SK-N-SH (cell line): ENCODE results near the gene SATL1. TPM values are rescaled to one million over a fixed set of nuclear protein-coding genes. Genes with fewer than 3 reads are reported as not detected.

Source experiments
- CTCF ChIA-PET: fragments of 300-600, 350-600 bp; formaldehyde crosslinking; extraction: SDS; loops from one replicate; lab custom pipeline; 2021; lab: Yijun Ruan, JAX
- POLR2A ChIA-PET: fragments of 350-600 bp; sonication (Branson Sonifier 250); formaldehyde crosslinking; extraction: SDS; loops from one replicate; lab custom pipeline; 2020; ENCODE audit warnings: antibody characterized with exemption, inconsistent platforms; lab: Yijun Ruan, JAX
- DNase-seq: peaks from one replicate; pipeline ENCODE4 v3.0.0; 2012
- H2AFZ ChIP-seq: fragments of 200-600 bp; sonication (generic); 2 replicates; pipeline ENCODE4 v1.8.1; 2016; ENCODE audit warnings: antibody characterized with exemption, mild to moderate bottlenecking, low read depth
- H3F3A ChIP-seq: fragments of 200-600 bp; sonication (generic); replicated peaks from 2 replicates; pipeline ENCODE3; 2016; ENCODE audit warnings: antibody characterized with exemption, mild to moderate bottlenecking; ENCODE audit not compliant: insufficient read depth
- H3K27ac ChIP-seq, 2 experiments: fragments of 200-500 bp in 1 of 2; fragments of 200-600 bp in 1 of 2; sonication (Bioruptor generic) in 1 of 2; sonication (generic), shearing (Covaris generic) in 1 of 2; 2 replicates each; pipeline versions ENCODE4 v1.5.1 to v1.6.1; 2014 to 2016; ENCODE audit warnings: low read depth in 2 of 2, inconsistent platforms in 1 of 2, low read length in 1 of 2, mild to moderate bottlenecking in 1 of 2, mixed read lengths in 1 of 2
- H3K27me3 ChIP-seq: fragments of 200-600 bp; sonication (generic), shearing (Covaris generic); 2 replicates; pipeline ENCODE4 v1.6.1; 2016; ENCODE audit warnings: mixed run types; ENCODE audit not compliant: insufficient read depth
- H3K36me3 ChIP-seq, 2 experiments: fragments of 200-500 bp in 1 of 2; fragments of 200-600 bp in 1 of 2; sonication (Bioruptor generic) in 1 of 2; sonication (generic) in 1 of 2; replicated peaks in 1 of 2; 2 replicates each; pipeline versions ENCODE3 to v1.5.1; 2014 to 2016; ENCODE audit warnings: low read length in 1 of 2, mild to moderate bottlenecking in 1 of 2; ENCODE audit not compliant: insufficient read depth in 2 of 2, control insufficient read depth in 1 of 2
- H3K4me1 ChIP-seq, 2 experiments: fragments of 200-500 bp in 1 of 2; fragments of 200-600 bp in 1 of 2; sonication (Bioruptor generic) in 1 of 2; sonication (generic), shearing (Covaris generic) in 1 of 2; 2 replicates each; pipeline versions ENCODE4 v1.5.1 to v1.6.1; 2014 to 2016; ENCODE audit warnings: low read depth in 1 of 2, low read length in 1 of 2, mixed run types in 1 of 2; ENCODE audit not compliant: insufficient read depth in 2 of 2, control insufficient read depth in 1 of 2
- H3K4me2 ChIP-seq: fragments of 200-600 bp; sonication (generic), shearing (Covaris generic); 2 replicates; pipeline ENCODE4 v1.6.1; 2017; ENCODE audit warnings: mixed run types
- H3K4me3 ChIP-seq, 2 experiments: fragments of 200-500 bp in 1 of 2; fragments of 200-600 bp in 1 of 2; sonication (Bioruptor generic) in 1 of 2; sonication (generic), shearing (Covaris generic) in 1 of 2; 2 replicates each; pipeline versions ENCODE4 v1.5.1 to v1.8.1; 2014 to 2016; ENCODE audit warnings: low read depth in 2 of 2, inconsistent platforms in 1 of 2, low read length in 1 of 2, mild to moderate bottlenecking in 1 of 2, mixed read lengths in 1 of 2, moderate library complexity in 1 of 2
- H3K79me2 ChIP-seq: fragments of 200-600 bp; sonication (generic); 2 replicates; pipeline ENCODE4 v1.8.1; 2017; ENCODE audit warnings: mild to moderate bottlenecking; ENCODE audit not compliant: insufficient read depth
- H3K9ac ChIP-seq: fragments of 200-600 bp; sonication (generic); 2 replicates; pipeline ENCODE4 v1.6.1; 2017; ENCODE audit warnings: mixed run types
- H3K9me2 ChIP-seq: fragments of 200-600 bp; sonication (generic); 2 replicates; pipeline ENCODE4 v1.6.1; 2017; ENCODE audit warnings: mixed run types
- H3K9me3 ChIP-seq: fragments of 200-600 bp; sonication (generic); 2 replicates; pipeline ENCODE4 v1.6.1; 2017; ENCODE audit warnings: mixed run types, mild to moderate bottlenecking, moderate library complexity
- H4K20me1 ChIP-seq: fragments of 200-600 bp; sonication (generic); 2 replicates; pipeline ENCODE4 v1.6.1; 2017; ENCODE audit warnings: mild to moderate bottlenecking, mixed run types; ENCODE audit not compliant: insufficient read depth
- CHD2 ChIP-seq: fragments of 150-350 bp; IDR thresholded peaks from 2 replicates; pipeline ENCODE4 v1.6.1; 2018; ENCODE audit warnings: low read length; ENCODE audit not compliant: partially characterized antibody
- EP300 ChIP-seq, 2 experiments: IDR thresholded peaks; 2 replicates each; pipeline versions ENCODE4 v1.4.0 to v1.6.1; 2012; ENCODE audit warnings: borderline replicate concordance in 1 of 2, low read depth in 1 of 2, low read length in 1 of 2
- FOSL2 ChIP-seq: IDR thresholded peaks from 2 replicates; pipeline ENCODE4 v1.4.0; 2012; ENCODE audit warnings: low read depth, mild to moderate bottlenecking, moderate library complexity, borderline replicate concordance
- FOXJ3 ChIP-seq: sonication (generic); formaldehyde crosslinking; IDR thresholded peaks from 2 replicates; pipeline ENCODE4 v1.5.1; 2020; ENCODE audit warnings: mild to moderate bottlenecking, missing genetic modification reagents
- GABPA ChIP-seq: IDR thresholded peaks from 2 replicates; pipeline ENCODE4 v1.4.0; 2012; ENCODE audit warnings: low read depth, mild to moderate bottlenecking
- GATA2 ChIP-seq: sonication (generic); formaldehyde crosslinking; IDR thresholded peaks from 2 replicates; pipeline ENCODE4 v1.5.0; 2020; ENCODE audit warnings: mild to moderate bottlenecking, missing genetic modification reagents
- MEF2A ChIP-seq: IDR thresholded peaks from 2 replicates; pipeline ENCODE4 v1.4.0; 2012; ENCODE audit warnings: low read depth, borderline replicate concordance
- MXI1 ChIP-seq: IDR thresholded peaks from 2 replicates; pipeline ENCODE4 v1.6.1; 2012; ENCODE audit warnings: mild to moderate bottlenecking, low read depth, low read length, improper control_type of control experiment
- NRF1 ChIP-seq: IDR thresholded peaks from 2 replicates; pipeline ENCODE4 v1.6.1; 2012; ENCODE audit warnings: low read depth, mild to moderate bottlenecking, low read length
- RAD21 ChIP-seq: IDR thresholded peaks from 2 replicates; pipeline ENCODE4 v1.6.1; 2012; ENCODE audit warnings: mild to moderate bottlenecking, low read length
- RCOR1 ChIP-seq: fragments of 150-350 bp; IDR thresholded peaks from 2 replicates; pipeline ENCODE4 v1.6.1; 2017; ENCODE audit warnings: antibody characterized with exemption, low read length
- RFX5 ChIP-seq: IDR thresholded peaks from 2 replicates; pipeline ENCODE4 v1.6.1; 2012; ENCODE audit warnings: mild to moderate bottlenecking, improper control_type of control experiment, low read length
- TCF12 ChIP-seq: IDR thresholded peaks from 2 replicates; pipeline ENCODE4 v1.4.0; 2012
- TEAD4 ChIP-seq: IDR thresholded peaks from 2 replicates; pipeline ENCODE4 v1.4.0; 2012; ENCODE audit warnings: mild to moderate bottlenecking, borderline replicate concordance; ENCODE audit not compliant: insufficient read depth
- YY1 ChIP-seq: IDR thresholded peaks from 2 replicates; pipeline ENCODE4 v1.4.0; 2012; ENCODE audit warnings: low read depth, mild to moderate bottlenecking
- WGBS: methylation state at CpG from one replicate; pipeline ENCODE4 v1.1.6; 2017; ENCODE audit warnings: low lambda C conversion rate; 5-methylcytosine and 5-hydroxymethylcytosine counted together
- polyA plus RNA-seq, 3 experiments: library from polyadenylated mRNA; depleted of rRNA; stranded (reverse); fragments of >200 nt; gene quantifications; 2 replicates each; pipeline ENCODE4 v1.2.3, GENCODE V29; 2012
- TF ChIP-seq, protein P1 (sequence below): IDR thresholded peaks from 2 replicates; pipeline ENCODE4 v1.6.1; 2012; ENCODE audit warnings: mild to moderate bottlenecking, low read depth, low read length, moderate library complexity
- TF ChIP-seq, protein P2 (sequence below): IDR thresholded peaks from 2 replicates; pipeline ENCODE4 v1.4.0; 2012; ENCODE audit warnings: low read depth, borderline replicate concordance
- TF ChIP-seq, protein P3 (sequence below): IDR thresholded peaks from 2 replicates; pipeline ENCODE4 v1.4.0; 2012; ENCODE audit warnings: low read depth
- TF ChIP-seq, protein P4 (sequence below): IDR thresholded peaks from 2 replicates; pipeline ENCODE4 v1.4.0; 2012; ENCODE audit warnings: low read depth, borderline replicate concordance
- TF ChIP-seq, protein P5 (sequence below): fragments of 200-600 bp; sonication (generic); IDR thresholded peaks from 2 replicates; pipeline ENCODE4 v1.6.1; 2017; ENCODE audit warnings: antibody characterized with exemption, mild to moderate bottlenecking, moderate library complexity

The SATL1 gene
- polyA plus RNA-seq, 1 of the 3 experiments (the other 2 are of a cell fraction): not detected

DNA sequence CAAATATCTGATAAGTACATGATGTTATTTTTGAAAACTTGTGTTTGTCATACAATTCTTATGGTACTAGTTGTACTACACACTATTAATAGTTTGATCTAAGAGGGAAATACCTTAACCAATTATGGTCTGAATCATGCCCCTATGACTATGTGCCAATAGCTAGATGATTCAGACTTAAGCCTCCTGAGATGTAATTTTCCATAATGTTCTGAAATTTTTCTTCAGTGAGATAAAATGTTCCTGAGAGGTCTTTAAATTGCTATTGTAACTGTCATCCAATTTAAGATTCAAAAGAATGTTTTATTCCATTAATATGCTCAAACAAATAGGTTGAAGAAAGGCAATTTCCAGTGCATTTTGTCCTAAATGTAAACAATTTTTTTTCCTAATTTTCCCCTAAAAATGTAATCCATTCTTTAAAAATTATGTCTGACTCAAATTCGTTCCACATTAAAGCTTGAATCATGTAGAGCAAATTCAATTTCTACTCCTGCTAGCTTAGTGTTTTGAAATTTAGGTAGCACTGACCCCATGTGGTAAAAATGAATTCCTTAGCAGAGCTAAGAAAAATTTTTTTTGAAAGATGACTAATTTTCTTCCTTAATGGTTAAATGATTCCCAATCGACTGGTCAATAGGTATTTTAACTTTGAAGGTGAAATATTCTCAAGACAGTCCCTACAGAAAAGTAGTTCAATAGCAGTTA is 190.8 kb downstream of the SATL1 start (continued):
- peak; percentile 88 for TF ChIP-seq MEF2A
- TF ChIP-seq EP300 (IDR thresholded peaks at IDR 0.05; ENCODE audit: borderline replicate concordance in 1 of 2, low read depth in 1 of 2, low read length in 1 of 2): peak in 1 of 2 experiments; percentile 75; a peak in 2 of 4 replicates
- TF ChIP-seq TCF12: peak; percentile 63
- TF ChIP-seq FOSL2: peak; percentile 97
- no peak for TF ChIP-seq RCOR1
- no peak for TF ChIP-seq CHD2
- no peak for TF ChIP-seq NRF1
- TF ChIP-seq, protein P1, sequence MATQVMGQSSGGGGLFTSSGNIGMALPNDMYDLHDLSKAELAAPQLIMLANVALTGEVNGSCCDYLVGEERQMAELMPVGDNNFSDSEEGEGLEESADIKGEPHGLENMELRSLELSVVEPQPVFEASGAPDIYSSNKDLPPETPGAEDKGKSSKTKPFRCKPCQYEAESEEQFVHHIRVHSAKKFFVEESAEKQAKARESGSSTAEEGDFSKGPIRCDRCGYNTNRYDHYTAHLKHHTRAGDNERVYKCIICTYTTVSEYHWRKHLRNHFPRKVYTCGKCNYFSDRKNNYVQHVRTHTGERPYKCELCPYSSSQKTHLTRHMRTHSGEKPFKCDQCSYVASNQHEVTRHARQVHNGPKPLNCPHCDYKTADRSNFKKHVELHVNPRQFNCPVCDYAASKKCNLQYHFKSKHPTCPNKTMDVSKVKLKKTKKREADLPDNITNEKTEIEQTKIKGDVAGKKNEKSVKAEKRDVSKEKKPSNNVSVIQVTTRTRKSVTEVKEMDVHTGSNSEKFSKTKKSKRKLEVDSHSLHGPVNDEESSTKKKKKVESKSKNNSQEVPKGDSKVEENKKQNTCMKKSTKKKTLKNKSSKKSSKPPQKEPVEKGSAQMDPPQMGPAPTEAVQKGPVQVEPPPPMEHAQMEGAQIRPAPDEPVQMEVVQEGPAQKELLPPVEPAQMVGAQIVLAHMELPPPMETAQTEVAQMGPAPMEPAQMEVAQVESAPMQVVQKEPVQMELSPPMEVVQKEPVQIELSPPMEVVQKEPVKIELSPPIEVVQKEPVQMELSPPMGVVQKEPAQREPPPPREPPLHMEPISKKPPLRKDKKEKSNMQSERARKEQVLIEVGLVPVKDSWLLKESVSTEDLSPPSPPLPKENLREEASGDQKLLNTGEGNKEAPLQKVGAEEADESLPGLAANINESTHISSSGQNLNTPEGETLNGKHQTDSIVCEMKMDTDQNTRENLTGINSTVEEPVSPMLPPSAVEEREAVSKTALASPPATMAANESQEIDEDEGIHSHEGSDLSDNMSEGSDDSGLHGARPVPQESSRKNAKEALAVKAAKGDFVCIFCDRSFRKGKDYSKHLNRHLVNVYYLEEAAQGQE: no peak

DNA sequence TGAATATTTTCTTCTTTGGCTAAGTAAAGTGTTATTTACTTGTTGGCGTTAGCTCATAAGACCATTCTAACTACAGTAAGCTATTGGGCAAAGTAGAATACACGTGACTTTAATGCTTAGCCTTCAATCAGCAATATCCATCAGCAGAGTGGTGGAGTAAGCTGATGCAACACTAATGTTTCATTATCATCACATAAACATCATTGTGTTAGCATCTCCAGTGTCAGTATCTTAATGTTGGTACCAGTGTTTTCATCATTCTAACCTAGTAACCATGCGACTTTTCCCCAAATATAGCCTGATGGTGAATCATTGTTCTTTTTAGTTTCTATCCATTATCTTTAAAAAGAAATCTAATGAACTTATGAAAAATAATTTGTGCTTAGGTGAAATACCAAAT is 191.4 kb downstream of the SATL1 start:
- Histone ChIP-seq H3K4me3 (no peak overlapping the region), H3K9me3 (no peaks in the 10 kb centered on the region), H3K4me2 (peak overlapping the region; percentile 40; the same call in 1 of the 2 replicates), H4K20me1 (no peaks in the 10 kb centered on the region), H3K9ac (peak overlapping the region; percentile 43; the same call in 1 of the 2 replicates), H2AFZ (peak overlapping the region; percentile 11; the same call in 1 of the 2 replicates), H3K4me1 (peaks cover 0 to 18% of the 10 kb centered on the region in 2 experiments; a peak in 2 of 4 replicates)
- DNase-seq: no peak
- CTCF ChIA-PET: interaction anchor here (1.1 to 2.2 kb wide), 3 partner anchors 9 to 1136 kb away, joined by 3 to 9 read pairs (median 8); no protein-coding TSS in a partner anchor
- TF ChIP-seq MEF2A (no peak), RCOR1 (no peak), CHD2 (no peak), TEAD4 (no peak), FOXJ3 (CRISPR knock-in tag) (no peak), TCF12 (no peak), GATA2 (CRISPR knock-in tag) (no peak), RFX5 (no peak), FOSL2 (no peak), YY1 (no peak), RAD21 (no peak), GABPA (no peak), MXI1 (no peak)
- TF ChIP-seq, protein P2, sequence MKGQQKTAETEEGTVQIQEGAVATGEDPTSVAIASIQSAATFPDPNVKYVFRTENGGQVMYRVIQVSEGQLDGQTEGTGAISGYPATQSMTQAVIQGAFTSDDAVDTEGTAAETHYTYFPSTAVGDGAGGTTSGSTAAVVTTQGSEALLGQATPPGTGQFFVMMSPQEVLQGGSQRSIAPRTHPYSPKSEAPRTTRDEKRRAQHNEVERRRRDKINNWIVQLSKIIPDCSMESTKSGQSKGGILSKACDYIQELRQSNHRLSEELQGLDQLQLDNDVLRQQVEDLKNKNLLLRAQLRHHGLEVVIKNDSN: no peak
- TF ChIP-seq, protein P3, sequence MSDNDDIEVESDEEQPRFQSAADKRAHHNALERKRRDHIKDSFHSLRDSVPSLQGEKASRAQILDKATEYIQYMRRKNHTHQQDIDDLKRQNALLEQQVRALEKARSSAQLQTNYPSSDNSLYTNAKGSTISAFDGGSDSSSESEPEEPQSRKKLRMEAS: no peak
- TF ChIP-seq, protein P4, sequence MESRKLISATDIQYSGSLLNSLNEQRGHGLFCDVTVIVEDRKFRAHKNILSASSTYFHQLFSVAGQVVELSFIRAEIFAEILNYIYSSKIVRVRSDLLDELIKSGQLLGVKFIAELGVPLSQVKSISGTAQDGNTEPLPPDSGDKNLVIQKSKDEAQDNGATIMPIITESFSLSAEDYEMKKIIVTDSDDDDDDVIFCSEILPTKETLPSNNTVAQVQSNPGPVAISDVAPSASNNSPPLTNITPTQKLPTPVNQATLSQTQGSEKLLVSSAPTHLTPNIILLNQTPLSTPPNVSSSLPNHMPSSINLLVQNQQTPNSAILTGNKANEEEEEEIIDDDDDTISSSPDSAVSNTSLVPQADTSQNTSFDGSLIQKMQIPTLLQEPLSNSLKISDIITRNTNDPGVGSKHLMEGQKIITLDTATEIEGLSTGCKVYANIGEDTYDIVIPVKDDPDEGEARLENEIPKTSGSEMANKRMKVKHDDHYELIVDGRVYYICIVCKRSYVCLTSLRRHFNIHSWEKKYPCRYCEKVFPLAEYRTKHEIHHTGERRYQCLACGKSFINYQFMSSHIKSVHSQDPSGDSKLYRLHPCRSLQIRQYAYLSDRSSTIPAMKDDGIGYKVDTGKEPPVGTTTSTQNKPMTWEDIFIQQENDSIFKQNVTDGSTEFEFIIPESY: no peak
- TF ChIP-seq, protein P5, sequence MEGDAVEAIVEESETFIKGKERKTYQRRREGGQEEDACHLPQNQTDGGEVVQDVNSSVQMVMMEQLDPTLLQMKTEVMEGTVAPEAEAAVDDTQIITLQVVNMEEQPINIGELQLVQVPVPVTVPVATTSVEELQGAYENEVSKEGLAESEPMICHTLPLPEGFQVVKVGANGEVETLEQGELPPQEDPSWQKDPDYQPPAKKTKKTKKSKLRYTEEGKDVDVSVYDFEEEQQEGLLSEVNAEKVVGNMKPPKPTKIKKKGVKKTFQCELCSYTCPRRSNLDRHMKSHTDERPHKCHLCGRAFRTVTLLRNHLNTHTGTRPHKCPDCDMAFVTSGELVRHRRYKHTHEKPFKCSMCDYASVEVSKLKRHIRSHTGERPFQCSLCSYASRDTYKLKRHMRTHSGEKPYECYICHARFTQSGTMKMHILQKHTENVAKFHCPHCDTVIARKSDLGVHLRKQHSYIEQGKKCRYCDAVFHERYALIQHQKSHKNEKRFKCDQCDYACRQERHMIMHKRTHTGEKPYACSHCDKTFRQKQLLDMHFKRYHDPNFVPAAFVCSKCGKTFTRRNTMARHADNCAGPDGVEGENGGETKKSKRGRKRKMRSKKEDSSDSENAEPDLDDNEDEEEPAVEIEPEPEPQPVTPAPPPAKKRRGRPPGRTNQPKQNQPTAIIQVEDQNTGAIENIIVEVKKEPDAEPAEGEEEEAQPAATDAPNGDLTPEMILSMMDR: no peak
- TF ChIP-seq, all 33 proteins: peak for 0
- Histone ChIP-seq H3K79me2 (peaks cover 2% of the 10 kb centered on the region; the same call in 1 of the 2 replicates), H3F3A (peaks cover 25% of the 10 kb centered on the region), H3K36me3 (peaks cover 2 to 8% of the 10 kb centered on the region in 2 experiments), H3K9me2 (no peaks in the 10 kb centered on the region), H3K27ac (peak overlapping the region in 1 of 2 experiments; percentile 82; a peak in 2 of 4 replicates), H3K27me3 (no peaks in the 10 kb centered on the region)
- 33% methylated on average over 3 of the region's 3 CpGs for WGBS
- POLR2A ChIA-PET: no interaction called here
